ENCODE data around the gene ZNF335. TPM values are rescaled to one million over a fixed set of nuclear protein-coding genes. Genes with fewer than 3 reads are reported as not detected.

ZNF335 gene
- total RNA-seq, 1 donor from 2014 or later, result 7.2 TPM

DNA sequence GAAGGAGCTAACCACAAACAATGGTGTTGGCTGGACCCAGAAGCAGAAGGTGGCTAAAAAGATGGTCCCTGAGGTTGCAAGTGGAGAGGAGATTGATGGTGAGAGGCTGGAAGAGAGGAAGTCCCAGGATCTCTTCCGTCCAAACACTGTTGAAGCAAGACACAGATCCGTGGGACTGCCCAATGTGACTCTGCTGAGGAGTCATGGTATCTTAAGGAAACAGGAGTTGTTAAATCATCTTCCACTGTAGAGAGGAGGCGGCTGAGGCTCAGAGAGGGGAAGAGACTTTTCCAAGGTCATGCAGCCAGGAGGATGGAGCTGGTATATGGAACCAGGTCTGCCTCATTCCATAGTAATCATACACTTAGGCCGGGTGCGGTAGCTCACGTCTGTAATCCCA, 4.1 kb upstream of the ZNF335 start:
- H2AFZ ChIP-seq (replicated peaks), result no peak overlapping the region

DNA sequence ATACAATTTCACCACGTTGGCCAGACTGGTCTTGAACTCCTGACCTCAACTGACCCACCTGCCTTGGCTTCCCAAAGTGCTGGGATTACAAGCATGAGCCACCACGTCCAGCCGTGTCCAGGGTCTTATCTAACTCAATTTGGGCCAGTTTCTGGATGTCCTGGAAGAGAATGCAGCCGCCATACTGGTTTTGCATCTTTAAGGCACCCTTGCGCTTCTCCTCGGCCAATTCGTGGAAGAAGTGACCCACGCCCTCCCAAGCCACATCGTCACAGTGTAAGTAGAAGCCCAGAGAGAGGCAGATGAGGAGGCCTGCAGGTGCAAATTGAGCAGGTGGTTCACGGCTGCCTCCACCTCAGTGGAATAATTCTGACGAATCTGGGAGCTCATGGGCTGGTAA, 3.7 kb upstream of the ZNF335 start:
- Histone ChIP-seq H3K9me3 (ENCODE audit: low read depth) (no peaks in the 10 kb centered on the region), H3K4me2 (no peak overlapping the region), H3K36me3 (no peaks in the 10 kb centered on the region), H3K79me2 (ENCODE audit: low read depth) (peaks cover 8% of the 10 kb centered on the region), H3K27me3 (peaks cover 8% of the 10 kb centered on the region), H3K27ac (no peak overlapping the region), H4K20me1 (ENCODE audit: low read depth) (no peaks in the 10 kb centered on the region), H3F3A (ENCODE audit: low read depth) (peaks cover 23% of the 10 kb centered on the region), H2AFZ (replicated peaks) (no peak overlapping the region), H3K9ac (no peak overlapping the region), H3K4me1 (peaks cover 6% of the 10 kb centered on the region), H3K4me3 (no peak overlapping the region)
- TF ChIP-seq EZH2 (IDR thresholded peaks at IDR 0.05), result no peak
- TF ChIP-seq EZH2phosphoT487 (IDR thresholded peaks at IDR 0.05), result no peak
- TF ChIP-seq, protein P1, sequence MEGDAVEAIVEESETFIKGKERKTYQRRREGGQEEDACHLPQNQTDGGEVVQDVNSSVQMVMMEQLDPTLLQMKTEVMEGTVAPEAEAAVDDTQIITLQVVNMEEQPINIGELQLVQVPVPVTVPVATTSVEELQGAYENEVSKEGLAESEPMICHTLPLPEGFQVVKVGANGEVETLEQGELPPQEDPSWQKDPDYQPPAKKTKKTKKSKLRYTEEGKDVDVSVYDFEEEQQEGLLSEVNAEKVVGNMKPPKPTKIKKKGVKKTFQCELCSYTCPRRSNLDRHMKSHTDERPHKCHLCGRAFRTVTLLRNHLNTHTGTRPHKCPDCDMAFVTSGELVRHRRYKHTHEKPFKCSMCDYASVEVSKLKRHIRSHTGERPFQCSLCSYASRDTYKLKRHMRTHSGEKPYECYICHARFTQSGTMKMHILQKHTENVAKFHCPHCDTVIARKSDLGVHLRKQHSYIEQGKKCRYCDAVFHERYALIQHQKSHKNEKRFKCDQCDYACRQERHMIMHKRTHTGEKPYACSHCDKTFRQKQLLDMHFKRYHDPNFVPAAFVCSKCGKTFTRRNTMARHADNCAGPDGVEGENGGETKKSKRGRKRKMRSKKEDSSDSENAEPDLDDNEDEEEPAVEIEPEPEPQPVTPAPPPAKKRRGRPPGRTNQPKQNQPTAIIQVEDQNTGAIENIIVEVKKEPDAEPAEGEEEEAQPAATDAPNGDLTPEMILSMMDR (IDR thresholded peaks at IDR 0.05), result no peak
- Mint-ChIP-seq H3K36me3 (no peaks in the 10 kb centered on the region), H3K27ac (no peak overlapping the region), H3K27me3 (ENCODE audit: insufficient read depth, low read depth) (peaks cover 3% of the 10 kb centered on the region), H3K4me3 (no peak overlapping the region), H3K4me1 (peaks cover 6% of the 10 kb centered on the region), H3K9me3 (no peaks in the 10 kb centered on the region)
- DNase-seq (ENCODE audit: low spot score), result no peak

More for the DNA sequence above, 4.1 kb upstream of the ZNF335 start:
- H3F3A ChIP-seq (ENCODE audit: low read depth), result peaks cover 19% of the 10 kb centered on the region
- H3K27ac ChIP-seq, result no peak overlapping the region
- H3K4me2 ChIP-seq, result no peak overlapping the region
- Mint-ChIP-seq H3K4me3 (no peak overlapping the region), H3K27me3 (ENCODE audit: insufficient read depth, low read depth) (peaks cover 3% of the 10 kb centered on the region), H3K4me1 (peaks cover 6% of the 10 kb centered on the region), H3K36me3 (no peaks in the 10 kb centered on the region), H3K9me3 (no peaks in the 10 kb centered on the region), H3K27ac (no peak overlapping the region)
- no peak overlapping the region for H3K9ac ChIP-seq
- no peak for DNase-seq (ENCODE audit: low spot score)
- no peaks in the 10 kb centered on the region for H3K9me3 ChIP-seq (ENCODE audit: low read depth)
- TF ChIP-seq, protein P1 (IDR thresholded peaks at IDR 0.05), result no peak
- TF ChIP-seq EZH2 (IDR thresholded peaks at IDR 0.05), result no peak
- TF ChIP-seq EZH2phosphoT487 (IDR thresholded peaks at IDR 0.05), result no peak
- peaks cover 2% of the 10 kb centered on the region for H3K4me1 ChIP-seq
- H3K79me2 ChIP-seq (ENCODE audit: low read depth), result peaks cover 4% of the 10 kb centered on the region
- peaks cover 8% of the 10 kb centered on the region for H3K27me3 ChIP-seq
- H4K20me1 ChIP-seq (ENCODE audit: low read depth), result no peaks in the 10 kb centered on the region
- no peak overlapping the region for H3K4me3 ChIP-seq
- no peaks in the 10 kb centered on the region for H3K36me3 ChIP-seq

DNA sequence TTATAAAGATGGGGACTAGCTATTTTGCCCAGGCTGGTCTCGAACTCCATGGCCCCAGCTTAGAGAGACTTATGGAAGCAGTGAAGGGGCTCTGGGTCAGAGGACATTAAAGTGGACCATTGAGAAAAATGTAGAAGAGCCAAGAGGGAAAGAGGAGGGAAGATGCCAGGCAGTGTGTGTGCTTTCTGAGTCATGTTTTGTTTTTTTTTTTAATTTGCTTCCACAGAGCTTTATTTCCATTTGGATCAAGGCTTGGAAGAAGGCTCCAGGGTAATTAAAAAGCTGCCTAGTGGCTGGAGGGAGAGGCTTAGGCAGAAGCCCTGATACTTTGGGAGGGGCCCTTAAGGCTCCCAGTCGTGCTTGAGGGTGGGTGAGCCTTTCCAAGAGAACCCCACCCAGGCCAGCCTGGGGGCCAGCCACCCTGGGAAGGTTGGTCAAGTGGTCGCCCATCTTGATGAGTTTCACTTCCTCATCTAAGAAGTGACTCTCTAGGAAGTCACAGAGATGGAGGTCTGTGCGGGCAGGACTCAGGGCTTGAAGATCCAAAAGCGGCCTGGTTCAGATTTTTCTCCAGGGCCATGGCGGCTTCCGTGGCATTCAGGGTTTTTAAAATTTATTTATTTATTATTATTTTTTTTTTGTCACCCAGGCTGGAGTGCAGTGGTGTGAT, 3.0 kb upstream of the ZNF335 start:
- H3K9me3 ChIP-seq (ENCODE audit: low read depth), result no peaks in the 10 kb centered on the region
- Mint-ChIP-seq H3K27ac (no peak overlapping the region), H3K9me3 (no peaks in the 10 kb centered on the region), H3K4me1 (peaks cover 11% of the 10 kb centered on the region), H3K27me3 (ENCODE audit: insufficient read depth, low read depth) (peaks cover 3% of the 10 kb centered on the region), H3K36me3 (no peaks in the 10 kb centered on the region), H3K4me3 (no peak overlapping the region)
- peaks cover 8% of the 10 kb centered on the region for H3K27me3 ChIP-seq
- H3K79me2 ChIP-seq (ENCODE audit: low read depth), result peaks cover 8% of the 10 kb centered on the region
- no peak overlapping the region for H2AFZ ChIP-seq (replicated peaks)
- H3K4me3 ChIP-seq, result no peak overlapping the region
- H3K36me3 ChIP-seq, result no peaks in the 10 kb centered on the region
- DNase-seq (ENCODE audit: low spot score), result no peak
- no peak overlapping the region for H3K27ac ChIP-seq
- H3K4me1 ChIP-seq, result peaks cover 13% of the 10 kb centered on the region
- peaks cover 29% of the 10 kb centered on the region for H3F3A ChIP-seq (ENCODE audit: low read depth)
- TF ChIP-seq EZH2 (IDR thresholded peaks at IDR 0.05), result no peak
- TF ChIP-seq, protein P1 (IDR thresholded peaks at IDR 0.05), result no peak
- TF ChIP-seq EZH2phosphoT487 (IDR thresholded peaks at IDR 0.05), result no peak
- no peak overlapping the region for H3K4me2 ChIP-seq
- no peaks in the 10 kb centered on the region for H4K20me1 ChIP-seq (ENCODE audit: low read depth)
- no peak overlapping the region for H3K9ac ChIP-seq
